HCT116 (cell line): Measurements from ENCODE around the gene PGC. TPM values are rescaled to one million over a fixed set of nuclear protein-coding genes. Genes with fewer than 3 reads are reported as not detected.

Experiments
- ATAC-seq: fragments of 200-7000 bp; cut with Tn5 transposase; 2 replicates; pipeline ENCODE4 v1.9.1; 2020; ENCODE audit warnings: mild to moderate bottlenecking, moderate library complexity
- BruUV-seq: library from RNA; stranded (reverse); fragments of 400-500 nt; replicated peaks from 2 replicates; lab custom pipeline; 2021; lab: Mats Ljungman, UMichigan
- CTCF ChIA-PET: fragments of 300-600 bp; sonication (Branson Sonifier 250); formaldehyde crosslinking; loops from one replicate; lab custom pipeline; 2021; ENCODE audit warnings: antibody characterized with exemption; lab: Charles Lee
- POLR2A ChIA-PET: fragments of 300-600, 350-600 bp; sonication (Branson Sonifier 250); formaldehyde crosslinking; loops from one replicate; lab custom pipeline; 2021; ENCODE audit warnings: antibody characterized with exemption; lab: Charles Lee
- RAD21 ChIA-PET, 2 experiments: fragments of 300-600 bp; sonication (Branson Sonifier 250); formaldehyde crosslinking; loops; one replicate each; lab custom pipeline; 2023; ENCODE audit warnings: low total read pairs in 2 of 2; ENCODE audit not compliant: uncharacterized antibody in 2 of 2, unreplicated experiment in 2 of 2, low non-redundant PET in 1 of 2; lab: Charles Lee
- DNase-seq: peaks from one replicate; pipeline ENCODE4 v3.0.0-alpha.2; 2010; ENCODE audit warnings: low read depth, low spot score
- H2AFZ ChIP-seq: fragments of 200-600 bp; shearing (Covaris generic), sonication (generic); 2 replicates; pipeline ENCODE4 v1.6.1; 2017; ENCODE audit warnings: low read depth, mixed run types, mixed read lengths, antibody characterized with exemption, low read length; ENCODE audit not compliant: poor library complexity, severe bottlenecking
- H3K27ac ChIP-seq: 2 replicates; pipeline ENCODE4 v1.5.1; 2012; ENCODE audit warnings: low read depth, low read length
- H3K27me3 ChIP-seq: fragments of 200-600 bp; sonication (generic); 2 replicates; pipeline ENCODE4 v1.6.1; 2016; ENCODE audit warnings: mixed run types, low read length, mixed read lengths; ENCODE audit not compliant: insufficient read depth
- H3K36me3 ChIP-seq, 2 experiments: fragments of 200-500 bp in 1 of 2; fragments of 200-600 bp in 1 of 2; sonication (Bioruptor generic) in 1 of 2; sonication (generic) in 1 of 2; 2 replicates each; pipeline versions ENCODE4 v1.5.1 to v1.6.1; 2014 to 2016; ENCODE audit warnings: low read length in 2 of 2, inconsistent platforms in 1 of 2, mixed read lengths in 1 of 2, mixed run types in 1 of 2; ENCODE audit not compliant: insufficient read depth in 2 of 2, control insufficient read depth in 1 of 2
- H3K4me1 ChIP-seq, 2 experiments: fragments of 200-600 bp in 1 of 2; sonication (generic) in 1 of 2; 2 replicates each; pipeline versions ENCODE4 v1.5.1 to v1.6.1; 2012 to 2017; ENCODE audit warnings: low read length in 2 of 2, inconsistent platforms in 1 of 2, mild to moderate bottlenecking in 1 of 2, mixed read lengths in 1 of 2, mixed run types in 1 of 2, moderate library complexity in 1 of 2; ENCODE audit not compliant: insufficient read depth in 2 of 2, control insufficient read depth in 1 of 2
- H3K4me2 ChIP-seq: fragments of 200-600 bp; sonication (generic); 2 replicates; pipeline ENCODE4 v1.6.1; 2017; ENCODE audit warnings: mixed run types, low read length, mixed read lengths
- H3K4me3 ChIP-seq, 2 experiments: fragments of 200-600 bp in 1 of 2; sonication (generic) in 1 of 2; replicated peaks in 1 of 2; 2 replicates each; pipeline ENCODE4 v1.5.1; 2011 to 2016; ENCODE audit warnings: low read length in 2 of 2, control low read depth in 1 of 2, low read depth in 1 of 2, mild to moderate bottlenecking in 1 of 2, mixed read lengths in 1 of 2, mixed run types in 1 of 2
- H3K79me2 ChIP-seq: fragments of 200-600 bp; sonication (generic); 2 replicates; pipeline ENCODE4 v1.6.1; 2017; ENCODE audit warnings: mild to moderate bottlenecking, mixed run types, low read length, moderate library complexity, mixed read lengths; ENCODE audit not compliant: insufficient read depth
- H3K9ac ChIP-seq: fragments of 200-600 bp; sonication (generic); 2 replicates; pipeline ENCODE4 v1.6.1; 2016; ENCODE audit warnings: low read length, mixed read lengths
- H3K9me2 ChIP-seq: fragments of 200-600 bp; sonication (generic), shearing (Covaris generic); 2 replicates; pipeline ENCODE4 v1.6.1; 2017; ENCODE audit warnings: mixed run types, mild to moderate bottlenecking, moderate library complexity; ENCODE audit not compliant: insufficient read depth
- H3K9me3 ChIP-seq, 2 experiments: fragments of 200-500 bp in 1 of 2; fragments of 200-600 bp in 1 of 2; sonication (Bioruptor generic) in 1 of 2; sonication (generic) in 1 of 2; 2 replicates each; pipeline ENCODE4 v1.6.1; 2014 to 2017; ENCODE audit warnings: low read length in 2 of 2, mixed read lengths in 2 of 2, inconsistent platforms in 1 of 2, low read depth in 1 of 2, mild to moderate bottlenecking in 1 of 2, mixed run types in 1 of 2, moderate library complexity in 1 of 2; ENCODE audit not compliant: control insufficient read depth in 1 of 2, insufficient read depth in 1 of 2
- H4K20me1 ChIP-seq: fragments of 200-600 bp; sonication (generic), shearing (Covaris generic); 2 replicates; pipeline ENCODE4 v1.6.1; 2017; ENCODE audit warnings: mixed run types, mild to moderate bottlenecking, moderate library complexity; ENCODE audit not compliant: insufficient read depth
- ATF3 ChIP-seq: IDR thresholded peaks from 2 replicates; pipeline ENCODE4 v1.6.1; 2012
- CBX3 ChIP-seq: IDR thresholded peaks from 2 replicates; pipeline ENCODE4 v1.6.1; 2012; ENCODE audit warnings: low read depth
- CEBPB ChIP-seq: IDR thresholded peaks from 2 replicates; pipeline ENCODE4 v1.6.1; 2012; ENCODE audit warnings: low read depth
- CTCF ChIP-seq, 3 experiments: fragments of 200-600 bp in 1 of 3; sonication (generic) in 1 of 3; IDR thresholded peaks in 2 of 3; conservative IDR thresholded peaks in 1 of 3; 2 replicates each; pipeline ENCODE4 v1.5.1; 2012 to 2017; ENCODE audit warnings: low read depth in 2 of 3, low read length in 2 of 3, antibody characterized with exemption in 1 of 3, borderline replicate concordance in 1 of 3, control low read depth in 1 of 3, mild to moderate bottlenecking in 1 of 3, mixed read lengths in 1 of 3, mixed run types in 1 of 3, moderate library complexity in 1 of 3; ENCODE audit not compliant: insufficient read depth in 1 of 3
- EGR1 ChIP-seq: IDR thresholded peaks from 2 replicates; pipeline ENCODE4 v1.6.1; 2012; ENCODE audit warnings: low read depth
- ELF1 ChIP-seq: IDR thresholded peaks from 2 replicates; pipeline ENCODE4 v1.6.1; 2012; ENCODE audit warnings: low read depth, borderline replicate concordance
- JUND ChIP-seq: IDR thresholded peaks from 2 replicates; pipeline ENCODE4 v1.6.1; 2012
- REST ChIP-seq: IDR thresholded peaks from 2 replicates; pipeline ENCODE4 v1.6.1; 2012; ENCODE audit warnings: low read depth
- SP1 ChIP-seq: IDR thresholded peaks from 2 replicates; pipeline ENCODE4 v1.6.1; 2012; ENCODE audit warnings: low read depth
- TCF7L2 ChIP-seq: IDR thresholded peaks from 2 replicates; pipeline ENCODE4 v1.7.0; 2011; ENCODE audit warnings: borderline replicate concordance, inconsistent platforms; ENCODE audit not compliant: insufficient read depth, insufficient read length; ENCODE audit errors: extremely low read depth
- YY1 ChIP-seq: IDR thresholded peaks from 2 replicates; pipeline ENCODE4 v1.6.1; 2011; ENCODE audit warnings: low read length, low read depth, moderate library complexity, mild to moderate bottlenecking; ENCODE audit not compliant: insufficient replicate concordance; ENCODE audit errors: extremely low read depth
- ZBTB33 ChIP-seq: IDR thresholded peaks from 2 replicates; pipeline ENCODE4 v1.6.1; 2011; ENCODE audit warnings: mild to moderate bottlenecking, low read length, moderate library complexity; ENCODE audit not compliant: insufficient replicate concordance; ENCODE audit errors: extremely low read depth
- ZFX ChIP-seq: fragments of 450-650 bp; IDR thresholded peaks from 2 replicates; pipeline ENCODE4 v1.6.1; 2017
- intact Hi-C: fragments of 100-400 bp; cut with micrococcal nuclease; formaldehyde crosslinking; loops from 2 replicates; pipeline ENCODE4 v1.10.0; 2022
- total RNA-seq: library from RNA; stranded (reverse); gene quantifications from one replicate; pipeline ENCODE4 v1.2.1, GENCODE V29; 2021; ENCODE audit not compliant: unreplicated experiment

PGC gene
- total RNA-seq, 1 experiment from 2014 or later, result 1.2 TPM

- TF ChIP-seq ZBTB33 (no peak), JUND (no peak)
Observed at GRCh38 chr6:41746107-41746506, 1.1 kb downstream of the PGC start (continued).

- H3K4me2 ChIP-seq, result no peak overlapping the region
- H3K4me1 ChIP-seq, result peaks cover 6 to 19% of the 10 kb centered on the region in 2 experiments; a peak in 3 of 4 replicates
Observed at GRCh38 chr6:41744236-41744787, 2.9 kb downstream of the PGC start.

More at GRCh38 chr6:41744236-41744787, 2.9 kb downstream of the PGC start:
- H3K79me2 ChIP-seq, result no peaks in the 10 kb centered on the region
- POLR2A ChIA-PET, result no interaction called here
- no peaks in the 10 kb centered on the region for H3K36me3 ChIP-seq
- DNase-seq (no peak), ATAC-seq (no peak)
- H2AFZ ChIP-seq, result no peak overlapping the region
- H3K9me2 ChIP-seq, result no peaks in the 10 kb centered on the region
- H4K20me1 ChIP-seq, result no peaks in the 10 kb centered on the region
- no peak overlapping the region for H3K9ac ChIP-seq
- RAD21 ChIA-PET, result no interaction called here
- H3K27ac ChIP-seq, result no peak overlapping the region
- H3K9me3 ChIP-seq, result no peaks in the 10 kb centered on the region
- H3K27me3 ChIP-seq, result no peaks in the 10 kb centered on the region
- CTCF ChIA-PET, result no interaction called here
- intact Hi-C loops, result no loop called here
- no peak overlapping the region for H3K4me3 ChIP-seq
- TF ChIP-seq ZFX (no peak), EGR1 (no peak), ATF3 (no peak), CEBPB (no peak), CTCF (IDR thresholded peaks at IDR 0.05 in 2 of 3, conservative IDR thresholded peaks at IDR 0.05 in 1 of 3; ENCODE audit: borderline replicate concordance in 1 of 3, insufficient read depth in 1 of 3, low read depth in 2 of 3, low read length in 2 of 3) (no peak), ELF1 (no peak), ZBTB33 (no peak), JUND (no peak), SP1 (no peak), TCF7L2 (no peak), CBX3 (no peak), REST (no peak), YY1 (no peak)
- no TSS peak for BruUV-seq
